ENCODE measurements around the gene DEPDC5.

DEPDC5 gene

DNA sequence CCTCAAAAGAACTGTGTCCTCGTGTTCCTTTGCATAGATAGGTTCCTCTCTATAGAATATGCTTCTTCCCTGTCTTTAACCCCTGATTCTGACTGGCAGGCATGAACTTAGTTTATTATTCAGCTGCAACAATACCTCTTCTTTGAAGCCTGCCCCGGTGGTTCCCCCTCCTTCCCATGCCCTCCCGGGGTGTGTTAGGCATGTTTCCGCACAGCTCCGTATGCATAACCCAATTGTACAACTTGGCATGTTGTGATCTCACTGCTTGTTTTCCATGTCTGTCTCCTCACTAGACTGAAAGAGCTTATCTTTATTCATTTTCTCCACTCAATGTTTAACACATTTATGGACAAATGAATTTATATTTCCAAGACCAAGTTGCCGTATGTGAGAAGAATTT, 72.6 kb downstream of the DEPDC5 start:
- TF ChIP-seq, protein P1, sequence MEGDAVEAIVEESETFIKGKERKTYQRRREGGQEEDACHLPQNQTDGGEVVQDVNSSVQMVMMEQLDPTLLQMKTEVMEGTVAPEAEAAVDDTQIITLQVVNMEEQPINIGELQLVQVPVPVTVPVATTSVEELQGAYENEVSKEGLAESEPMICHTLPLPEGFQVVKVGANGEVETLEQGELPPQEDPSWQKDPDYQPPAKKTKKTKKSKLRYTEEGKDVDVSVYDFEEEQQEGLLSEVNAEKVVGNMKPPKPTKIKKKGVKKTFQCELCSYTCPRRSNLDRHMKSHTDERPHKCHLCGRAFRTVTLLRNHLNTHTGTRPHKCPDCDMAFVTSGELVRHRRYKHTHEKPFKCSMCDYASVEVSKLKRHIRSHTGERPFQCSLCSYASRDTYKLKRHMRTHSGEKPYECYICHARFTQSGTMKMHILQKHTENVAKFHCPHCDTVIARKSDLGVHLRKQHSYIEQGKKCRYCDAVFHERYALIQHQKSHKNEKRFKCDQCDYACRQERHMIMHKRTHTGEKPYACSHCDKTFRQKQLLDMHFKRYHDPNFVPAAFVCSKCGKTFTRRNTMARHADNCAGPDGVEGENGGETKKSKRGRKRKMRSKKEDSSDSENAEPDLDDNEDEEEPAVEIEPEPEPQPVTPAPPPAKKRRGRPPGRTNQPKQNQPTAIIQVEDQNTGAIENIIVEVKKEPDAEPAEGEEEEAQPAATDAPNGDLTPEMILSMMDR (IDR thresholded peaks at IDR 0.05; ENCODE audit: low read depth, low read length, poor library complexity, severe bottlenecking): no peak
- no peak for TF ChIP-seq EZH2phosphoT487 (IDR thresholded peaks at IDR 0.05; ENCODE audit: borderline replicate concordance, low read length)
- H3K79me2 ChIP-seq (ENCODE audit: control insufficient read depth, low read length): no peaks in the 10 kb centered on the region
- no peaks in the 10 kb centered on the region for H3K9me3 ChIP-seq (ENCODE audit: control insufficient read depth, insufficient read depth, low read length)
- H3F3A ChIP-seq (ENCODE audit: control insufficient read depth, insufficient read depth): no peaks in the 10 kb centered on the region
- no peak overlapping the region for H3K27ac ChIP-seq (ENCODE audit: low read depth, low read length)
- no peak overlapping the region for H3K4me3 ChIP-seq (ENCODE audit: low read length)
- no peak overlapping the region for H3K4me2 ChIP-seq (ENCODE audit: low read length)
- H3K4me1 ChIP-seq (ENCODE audit: control insufficient read depth, low read length): peaks cover 4% of the 10 kb centered on the region
- no peaks in the 10 kb centered on the region for H3K27me3 ChIP-seq (ENCODE audit: control insufficient read depth, low read length)
- peaks cover 3% of the 10 kb centered on the region; the same call in 1 of the 2 replicates for H4K20me1 ChIP-seq (ENCODE audit: control insufficient read depth, insufficient read depth, low read depth, low read length)
- no peaks in the 10 kb centered on the region for H3K9me2 ChIP-seq (replicated peaks; ENCODE audit: control insufficient read depth, low read length)
- peaks cover 69% of the 10 kb centered on the region for H3K36me3 ChIP-seq (ENCODE audit: control insufficient read depth, low read length)

DNA sequence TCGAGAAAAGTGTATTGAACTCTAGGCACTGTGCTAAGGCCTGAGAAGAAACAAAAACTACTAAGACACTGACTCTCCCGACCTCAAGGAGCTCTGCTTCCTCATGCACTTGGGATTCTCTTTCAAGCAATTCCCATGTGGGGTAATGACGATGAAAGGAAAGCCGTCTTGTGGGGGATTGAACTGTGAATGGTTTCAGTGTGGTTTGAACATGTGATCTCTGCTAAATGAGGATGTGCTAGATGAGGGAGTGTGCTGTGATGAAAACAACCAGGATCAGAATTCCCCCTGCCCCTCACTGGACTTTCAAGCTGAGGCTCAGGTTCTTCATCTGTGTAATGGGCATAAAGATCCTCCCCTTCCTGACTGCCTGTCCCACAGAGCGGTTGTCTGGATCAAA, 74.9 kb downstream of the DEPDC5 start:
- TF ChIP-seq EZH2phosphoT487 (IDR thresholded peaks at IDR 0.05; ENCODE audit: borderline replicate concordance, low read length): no peak
- TF ChIP-seq, protein P1 (IDR thresholded peaks at IDR 0.05; ENCODE audit: low read depth, low read length, poor library complexity, severe bottlenecking): no peak
- Histone ChIP-seq H3K36me3 (ENCODE audit: control insufficient read depth, low read length) (peaks cover 69% of the 10 kb centered on the region), H3K27ac (ENCODE audit: low read depth, low read length) (no peak overlapping the region)

DNA sequence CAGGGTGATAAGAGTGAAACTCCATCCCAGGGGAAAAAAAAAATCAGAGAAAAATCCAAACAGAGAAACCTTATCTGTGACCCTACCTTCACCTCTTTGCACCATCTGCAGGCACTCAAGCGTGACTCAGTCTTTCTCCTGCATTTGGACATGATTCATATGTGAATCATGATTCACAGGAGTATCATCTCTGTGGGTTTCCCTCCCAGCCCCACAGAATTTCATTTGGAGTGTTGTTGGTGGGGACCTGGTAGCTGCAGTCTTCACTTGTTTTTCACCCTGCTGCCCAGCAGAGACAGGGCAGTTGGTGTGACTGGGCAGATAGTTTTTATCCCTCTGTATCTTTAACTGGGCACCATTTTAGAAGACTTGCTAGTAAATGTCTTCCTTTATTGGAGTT, 75.7 kb downstream of the DEPDC5 start:
- Histone ChIP-seq H3K27ac (ENCODE audit: low read depth, low read length) (no peak overlapping the region), H4K20me1 (ENCODE audit: control insufficient read depth, insufficient read depth, low read depth, low read length) (peaks cover 3% of the 10 kb centered on the region; the same call in 1 of the 2 replicates), H3F3A (ENCODE audit: control insufficient read depth, insufficient read depth) (no peaks in the 10 kb centered on the region), H3K9me2 (replicated peaks; ENCODE audit: control insufficient read depth, low read length) (no peaks in the 10 kb centered on the region), H3K4me2 (ENCODE audit: low read length) (no peak overlapping the region), H3K9me3 (ENCODE audit: control insufficient read depth, insufficient read depth, low read length) (no peaks in the 10 kb centered on the region), H3K27me3 (ENCODE audit: control insufficient read depth, low read length) (no peaks in the 10 kb centered on the region), H3K36me3 (ENCODE audit: control insufficient read depth, low read length) (peaks cover 74% of the 10 kb centered on the region), H3K79me2 (ENCODE audit: control insufficient read depth, low read length) (no peaks in the 10 kb centered on the region), H3K4me3 (ENCODE audit: low read length) (no peak overlapping the region), H3K4me1 (ENCODE audit: control insufficient read depth, low read length) (peaks cover 8% of the 10 kb centered on the region)
- no peak for TF ChIP-seq EZH2phosphoT487 (IDR thresholded peaks at IDR 0.05; ENCODE audit: borderline replicate concordance, low read length)
- TF ChIP-seq, protein P1 (IDR thresholded peaks at IDR 0.05; ENCODE audit: low read depth, low read length, poor library complexity, severe bottlenecking): no peak

More for the DNA sequence above, 74.9 kb downstream of the DEPDC5 start:
- Histone ChIP-seq H3K9me3 (ENCODE audit: control insufficient read depth, insufficient read depth, low read length) (no peaks in the 10 kb centered on the region), H3K27me3 (ENCODE audit: control insufficient read depth, low read length) (no peaks in the 10 kb centered on the region), H3K9me2 (replicated peaks; ENCODE audit: control insufficient read depth, low read length) (no peaks in the 10 kb centered on the region), H3K79me2 (ENCODE audit: control insufficient read depth, low read length) (no peaks in the 10 kb centered on the region), H3K4me1 (ENCODE audit: control insufficient read depth, low read length) (peaks cover 8% of the 10 kb centered on the region), H3K4me2 (ENCODE audit: low read length) (no peak overlapping the region), H3F3A (ENCODE audit: control insufficient read depth, insufficient read depth) (no peaks in the 10 kb centered on the region), H4K20me1 (ENCODE audit: control insufficient read depth, insufficient read depth, low read depth, low read length) (peaks cover 3% of the 10 kb centered on the region; the same call in 1 of the 2 replicates), H3K4me3 (ENCODE audit: low read length) (no peak overlapping the region)
